22Rv1 (cell line): Measurements from ENCODE around the gene PKLR.

Source experiments
- CTCF ChIP-seq: fragments of 450-650 bp; IDR thresholded peaks from 2 replicates; pipeline ENCODE4 v1.5.1; 2017; ENCODE audit warnings: mild to moderate bottlenecking
- ZFX ChIP-seq: fragments of 450-650 bp; IDR thresholded peaks from 2 replicates; pipeline ENCODE4 v1.6.1; 2017; ENCODE audit warnings: antibody characterized with exemption, borderline replicate concordance

- TF ChIP-seq CTCF (no peak), ZFX (no peak)
Measured at GRCh38 chr1:155300024-155300423, 1.2 kb downstream of the PKLR start.
